Colonic mucosa (tissue), 4 donors: Measurements from ENCODE around the gene ACAP2. TPM values are rescaled to one million over a fixed set of nuclear protein-coding genes. Genes with fewer than 3 reads are reported as not detected.

Experiments used
- DNase-seq: peaks from one replicate; pipeline ENCODE4 v3.0.0-alpha.2; 2020
- H3K27ac ChIP-seq: fragments of 200-600 bp; one replicate; pipeline ENCODE4 v1.8.0; 2021
- H3K27me3 ChIP-seq: fragments of 200-600 bp; one replicate; pipeline ENCODE4 v1.8.0; 2021
- H3K36me3 ChIP-seq: fragments of 200-600 bp; one replicate; pipeline ENCODE4 v1.8.0; 2021
- H3K4me1 ChIP-seq: fragments of 200-600 bp; one replicate; pipeline ENCODE4 v1.8.0; 2021; ENCODE audit warnings: mild to moderate bottlenecking
- H3K4me3 ChIP-seq: fragments of 200-600 bp; one replicate; pipeline ENCODE4 v1.8.0; 2021
- H3K9ac ChIP-seq, 2 donors: one replicate each; pipeline ENCODE4 v1.7.0; 2013; ENCODE audit warnings: control low read depth in 2 of 2, low read depth in 2 of 2, low read length in 2 of 2
- H3K9me3 ChIP-seq: fragments of 200-600 bp; one replicate; pipeline ENCODE4 v1.8.0; 2021
- CTCF ChIP-seq: fragments of 200-600 bp; IDR thresholded peaks from one replicate; pipeline ENCODE4 v1.8.0; 2022; ENCODE audit warnings: antibody characterized with exemption, mild to moderate bottlenecking
- intact Hi-C: fragments of 100-400 bp; cut with DNase I; formaldehyde crosslinking; loops from one replicate; pipeline ENCODE4 v1.14.1; 2022
- total RNA-seq, 2 donors: library from RNA; stranded (reverse); fragmentation: NEBNext Ultra II Directional in 1 of 2; extraction: Animal tissue kit (Norgen Biotek cat#: 25700) in 1 of 2; gene quantifications; one replicate each; pipeline ENCODE4 v1.2.1, GENCODE V29; 2021
- donor health status: healthy.
- donor health status: DM: no; HTN: no; CAD: no.
- donor health status: DM: no; HTN: no; CAD: no.

ACAP2 gene
- total RNA-seq, 2 donors from 2014 or later, result 48.8 to 62.4 TPM

GRCh38 chr3:195443391-195443989 is 670 bp upstream of the ACAP2 start:
- intact Hi-C loops, result no loop called here

GRCh38 chr3:195441992-195442572 is 738 bp downstream of the ACAP2 start:
- DNase-seq, result peak; percentile 66

More at GRCh38 chr3:195443391-195443989, 670 bp upstream of the ACAP2 start:
- TF ChIP-seq CTCF, result no peak
- Histone ChIP-seq H3K9ac (peak overlapping the region in 1 of 2 donors; percentile 56), H3K4me3 (peak overlapping the region; percentile 17), H3K36me3 (no peaks in the 10 kb centered on the region), H3K27ac (peak overlapping the region; percentile 45), H3K27me3 (no peaks in the 10 kb centered on the region), H3K9me3 (no peaks in the 10 kb centered on the region), H3K4me1 (peaks cover 3% of the 10 kb centered on the region)
- no peak for DNase-seq

GRCh38 chr3:195441476-195441991 is 1.3 kb downstream of the ACAP2 start:
- peak; percentile 66 for DNase-seq
- H3K9me3 ChIP-seq, result no peaks in the 10 kb centered on the region
- no peaks in the 10 kb centered on the region for H3K27me3 ChIP-seq
- H3K4me1 ChIP-seq, result peaks cover 3% of the 10 kb centered on the region
- H3K27ac ChIP-seq, result peak overlapping the region; percentile 89
- H3K9ac ChIP-seq, result peak overlapping the region; percentile 92 to 94
- TF ChIP-seq CTCF, result no peak
- H3K36me3 ChIP-seq, result no peaks in the 10 kb centered on the region
- intact Hi-C loops, result no loop called here
- peak overlapping the region; percentile 70 for H3K4me3 ChIP-seq

More at GRCh38 chr3:195441992-195442572, 738 bp downstream of the ACAP2 start:
- TF ChIP-seq CTCF, result no peak
- peak overlapping the region; percentile 70 for H3K4me3 ChIP-seq
- H3K27me3 ChIP-seq, result no peaks in the 10 kb centered on the region
- peak overlapping the region; percentile 92 to 94 for H3K9ac ChIP-seq
- H3K4me1 ChIP-seq, result peaks cover 3% of the 10 kb centered on the region
- peak overlapping the region; percentile 89 for H3K27ac ChIP-seq
- intact Hi-C loops, result no loop called here
- H3K9me3 ChIP-seq, result no peaks in the 10 kb centered on the region
- no peaks in the 10 kb centered on the region for H3K36me3 ChIP-seq

GRCh38 chr3:195441051-195441450 is 1.8 kb downstream of the ACAP2 start:
- intact Hi-C loops, result no loop called here

GRCh38 chr3:195440379-195440778 is 2.4 kb downstream of the ACAP2 start:
- Histone ChIP-seq H3K4me1 (peaks cover 3% of the 10 kb centered on the region), H3K27ac (no peak overlapping the region), H3K9ac (no peak overlapping the region), H3K4me3 (no peak overlapping the region), H3K27me3 (no peaks in the 10 kb centered on the region), H3K9me3 (no peaks in the 10 kb centered on the region), H3K36me3 (no peaks in the 10 kb centered on the region)
- intact Hi-C loops, result no loop called here
- no peak for TF ChIP-seq CTCF
- DNase-seq, result no peak

More at GRCh38 chr3:195441051-195441450, 1.8 kb downstream of the ACAP2 start:
- no peaks in the 10 kb centered on the region for H3K9me3 ChIP-seq
- no peak for DNase-seq
- H3K27ac ChIP-seq, result no peak overlapping the region
- no peaks in the 10 kb centered on the region for H3K36me3 ChIP-seq
- peak overlapping the region in 1 of 2 donors; percentile 92 for H3K9ac ChIP-seq
- H3K27me3 ChIP-seq, result no peaks in the 10 kb centered on the region
- TF ChIP-seq CTCF, result no peak
- H3K4me1 ChIP-seq, result peaks cover 3% of the 10 kb centered on the region
- no peak overlapping the region for H3K4me3 ChIP-seq
